Testis (tissue), 3 donors: Measurements from ENCODE around the gene GPR158. TPM values are rescaled to one million over a fixed set of nuclear protein-coding genes. Genes with fewer than 3 reads are reported as not detected.

Source experiments
- DNase-seq: peaks from one replicate; pipeline ENCODE4 v3.0.0-alpha.2; 2019
- H3K27ac ChIP-seq, 2 donors: fragments of 200-600 bp; sonication (generic); one replicate each; pipeline ENCODE4 v1.5.1; 2019
- H3K27me3 ChIP-seq: fragments of 200-600 bp; sonication (generic); one replicate; pipeline ENCODE4 v1.5.1; 2019
- H3K36me3 ChIP-seq: fragments of 200-600 bp; sonication (generic); one replicate; pipeline ENCODE4 v1.5.1; 2017; ENCODE audit warnings: low read depth; ENCODE audit errors: missing control alignments
- H3K4me1 ChIP-seq: fragments of 200-600 bp; sonication (generic); one replicate; pipeline ENCODE4 v1.5.1; 2019
- H3K4me3 ChIP-seq, 2 donors: fragments of 200-600 bp; sonication (generic); one replicate each; pipeline ENCODE4 v1.5.1; 2017 to 2019
- H3K9me3 ChIP-seq: fragments of 200-600 bp; sonication (generic); one replicate; pipeline ENCODE4 v1.5.1; 2017
- POLR2A ChIP-seq: fragments of 450-650 bp; IDR thresholded peaks from one replicate; pipeline ENCODE4 v1.6.1; 2017; ENCODE audit warnings: antibody characterized with exemption, mild to moderate bottlenecking, moderate library complexity
- WGBS, 2 donors: methylation state at CpG; one replicate each; pipeline ENCODE4 v1.1.5; 2018; 5-methylcytosine and 5-hydroxymethylcytosine counted together
- intact Hi-C: fragments of 100-400 bp; cut with DNase I; formaldehyde crosslinking; loops from one replicate; pipeline ENCODE4 v1.15.1; 2023; ENCODE audit warnings: low total_unique reads
- polyA plus RNA-seq: library from polyadenylated mRNA; stranded (reverse); fragments of 350-450 nt; fragmentation: Illumina TruSeq; extraction: RNeasy Lipid Tissue Mini Kit (QIAGEN cat#74804); gene quantifications from one replicate; pipeline ENCODE4 v1.2.3, GENCODE V29; 2014; ENCODE audit warnings: low read depth, low replicate concordance; ENCODE audit not compliant: insufficient read depth
- total RNA-seq, 2 donors: library from RNA; depleted of rRNA; stranded (reverse); fragments of >200 nt; gene quantifications; one replicate each; pipeline ENCODE4 v1.2.3, GENCODE V29; 2016
- TF ChIP-seq, protein P1 (sequence below), 3 experiments: fragments of 450-650 bp in 2 of 3; fragments of 200-600 bp in 1 of 3; sonication (generic) in 1 of 3; IDR thresholded peaks; one replicate each; pipeline ENCODE4 v1.5.1; 2016 to 2019; ENCODE audit warnings: antibody characterized with exemption in 3 of 3, mild to moderate bottlenecking in 2 of 3, moderate library complexity in 1 of 3

GPR158 gene
- total and polyA plus RNA-seq, 3 donors from 2014 or later = 1.9 to 2.5 (median 2.0) TPM

DNA sequence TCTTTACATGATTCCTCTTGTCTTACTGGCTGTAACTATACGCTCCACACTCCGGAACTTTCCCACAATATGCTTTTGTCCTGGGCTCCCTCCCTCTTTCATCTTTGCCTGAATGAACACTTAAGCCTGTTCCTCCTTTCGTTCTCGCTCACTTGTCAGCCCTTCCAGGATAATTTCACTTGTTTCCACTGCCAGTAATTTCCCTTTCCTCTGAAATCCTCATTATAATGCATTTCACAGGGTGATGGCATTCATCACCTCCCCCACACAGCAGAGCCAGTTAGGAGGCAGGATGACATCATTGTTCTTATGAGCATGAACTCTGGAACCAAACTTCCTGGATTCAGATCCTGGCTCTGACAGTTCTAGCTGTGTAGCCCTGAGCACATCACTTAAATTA is 372.6 kb downstream of the GPR158 start:
- 64 to 71% methylated on average over 4 of the region's 4 CpGs for WGBS, 2 donors
- H3K9me3 ChIP-seq = no peaks in the 10 kb centered on the region
- no peak for DNase-seq
- H3K36me3 ChIP-seq = no peaks in the 10 kb centered on the region
- intact Hi-C loops = no loop called here
- no peaks in the 10 kb centered on the region for H3K4me1 ChIP-seq
- TF ChIP-seq POLR2A = no peak
- TF ChIP-seq, protein P1, sequence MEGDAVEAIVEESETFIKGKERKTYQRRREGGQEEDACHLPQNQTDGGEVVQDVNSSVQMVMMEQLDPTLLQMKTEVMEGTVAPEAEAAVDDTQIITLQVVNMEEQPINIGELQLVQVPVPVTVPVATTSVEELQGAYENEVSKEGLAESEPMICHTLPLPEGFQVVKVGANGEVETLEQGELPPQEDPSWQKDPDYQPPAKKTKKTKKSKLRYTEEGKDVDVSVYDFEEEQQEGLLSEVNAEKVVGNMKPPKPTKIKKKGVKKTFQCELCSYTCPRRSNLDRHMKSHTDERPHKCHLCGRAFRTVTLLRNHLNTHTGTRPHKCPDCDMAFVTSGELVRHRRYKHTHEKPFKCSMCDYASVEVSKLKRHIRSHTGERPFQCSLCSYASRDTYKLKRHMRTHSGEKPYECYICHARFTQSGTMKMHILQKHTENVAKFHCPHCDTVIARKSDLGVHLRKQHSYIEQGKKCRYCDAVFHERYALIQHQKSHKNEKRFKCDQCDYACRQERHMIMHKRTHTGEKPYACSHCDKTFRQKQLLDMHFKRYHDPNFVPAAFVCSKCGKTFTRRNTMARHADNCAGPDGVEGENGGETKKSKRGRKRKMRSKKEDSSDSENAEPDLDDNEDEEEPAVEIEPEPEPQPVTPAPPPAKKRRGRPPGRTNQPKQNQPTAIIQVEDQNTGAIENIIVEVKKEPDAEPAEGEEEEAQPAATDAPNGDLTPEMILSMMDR (IDR thresholded peaks at IDR 0.05) = no peak
- no peaks in the 10 kb centered on the region for H3K27me3 ChIP-seq
- no peak overlapping the region for H3K27ac ChIP-seq
- H3K4me3 ChIP-seq = no peak overlapping the region

DNA sequence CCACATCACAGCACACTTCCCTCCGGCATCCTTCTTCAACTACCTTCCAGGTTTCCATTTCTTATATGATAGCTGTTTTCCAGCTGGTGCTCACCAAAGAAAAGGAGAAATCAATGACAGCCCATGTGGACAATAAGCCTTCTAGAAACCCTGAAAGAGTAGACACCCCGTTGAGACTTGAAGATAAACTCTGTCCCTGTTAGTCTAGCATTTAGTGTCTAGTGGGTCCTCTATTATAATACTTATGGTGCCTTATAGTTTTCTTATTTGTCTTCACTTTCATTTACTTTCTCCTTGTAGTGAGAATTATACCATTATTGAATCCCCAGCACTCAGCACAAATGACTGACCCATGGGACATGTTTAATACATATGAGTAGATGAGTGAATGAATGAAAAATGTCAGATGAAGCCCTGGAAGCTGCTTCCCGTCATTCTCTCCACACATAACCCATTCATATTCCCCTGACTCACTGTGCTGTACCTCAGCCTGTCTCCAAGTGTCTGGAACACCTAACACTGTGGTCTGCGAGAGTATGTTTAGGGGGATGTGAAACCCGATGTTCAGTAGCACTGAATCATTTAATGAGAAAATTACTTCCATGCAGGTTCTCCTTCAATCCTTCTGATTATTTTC is 377.6 kb downstream of the GPR158 start:
- intact Hi-C loops = no loop called here
- H3K4me3 ChIP-seq = no peak overlapping the region

DNA sequence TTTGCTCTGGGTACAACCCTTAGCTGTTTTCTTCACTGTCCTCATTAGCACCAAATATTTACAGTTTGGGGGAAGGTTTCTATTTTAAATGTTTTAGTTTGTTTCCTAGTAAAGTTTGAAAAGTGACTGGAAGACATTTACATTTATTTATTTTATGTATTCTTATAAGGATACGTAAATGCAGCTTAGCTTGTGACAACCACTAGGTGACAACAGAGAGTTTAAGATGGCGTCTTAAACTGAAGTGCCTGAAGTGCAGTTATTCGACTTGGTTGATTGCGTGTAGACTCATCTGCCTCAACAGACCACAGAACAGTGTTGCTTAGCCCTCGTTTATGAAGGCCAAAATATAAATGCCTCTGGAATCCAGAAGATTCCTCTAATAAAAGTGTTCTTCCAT is 381.1 kb downstream of the GPR158 start:
- 89 to 91% methylated on average over 5 of the region's 5 CpGs for WGBS, 2 donors
- H3K9me3 ChIP-seq = no peaks in the 10 kb centered on the region
- H3K27me3 ChIP-seq = no peaks in the 10 kb centered on the region
- H3K36me3 ChIP-seq = no peaks in the 10 kb centered on the region
- DNase-seq = no peak
- no peak overlapping the region for H3K4me3 ChIP-seq
- H3K27ac ChIP-seq = no peak overlapping the region
- TF ChIP-seq POLR2A = no peak
- TF ChIP-seq, protein P1 (IDR thresholded peaks at IDR 0.05) = no peak
- no peaks in the 10 kb centered on the region for H3K4me1 ChIP-seq
- intact Hi-C loops = no loop called here

More for the DNA sequence above, 377.6 kb downstream of the GPR158 start:
- Histone ChIP-seq H3K27me3 (no peaks in the 10 kb centered on the region), H3K9me3 (no peaks in the 10 kb centered on the region), H3K27ac (no peak overlapping the region), H3K4me1 (no peaks in the 10 kb centered on the region), H3K36me3 (no peaks in the 10 kb centered on the region)
- no peak for DNase-seq
- no peak for TF ChIP-seq POLR2A
- TF ChIP-seq, protein P1 (IDR thresholded peaks at IDR 0.05) = no peak
- WGBS, 2 donors = 91 to 94% methylated on average over 5 of the region's 5 CpGs

DNA sequence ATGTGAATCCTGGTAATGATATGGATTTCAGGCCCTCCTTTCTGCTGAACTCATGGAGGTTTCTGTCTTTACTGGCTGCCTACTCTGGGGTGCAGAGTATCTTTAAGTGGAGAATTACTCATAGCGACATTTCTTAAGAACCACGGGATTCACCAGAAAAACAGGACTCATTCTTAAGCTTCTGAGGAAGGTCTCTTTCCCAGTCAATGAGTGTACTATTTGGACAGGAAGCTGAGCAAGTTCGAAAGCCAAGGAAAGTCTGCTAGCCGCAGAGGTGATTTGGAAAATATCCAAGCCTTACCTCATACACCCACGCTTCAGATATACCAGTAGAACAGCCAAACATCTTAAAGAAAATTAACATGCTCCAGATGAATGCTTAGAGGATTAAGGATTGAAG is 381.7 kb downstream of the GPR158 start:
- no peaks in the 10 kb centered on the region for H3K9me3 ChIP-seq
- no peak for DNase-seq
- no peaks in the 10 kb centered on the region for H3K36me3 ChIP-seq
- TF ChIP-seq POLR2A = no peak
- TF ChIP-seq, protein P1 (IDR thresholded peaks at IDR 0.05) = no peak
- no peaks in the 10 kb centered on the region for H3K4me1 ChIP-seq
- no peak overlapping the region for H3K27ac ChIP-seq
- 45 to 62% methylated on average over 5 of the region's 5 CpGs for WGBS, 2 donors
- H3K27me3 ChIP-seq = no peaks in the 10 kb centered on the region
- intact Hi-C loops = no loop called here
- H3K4me3 ChIP-seq = no peak overlapping the region

DNA sequence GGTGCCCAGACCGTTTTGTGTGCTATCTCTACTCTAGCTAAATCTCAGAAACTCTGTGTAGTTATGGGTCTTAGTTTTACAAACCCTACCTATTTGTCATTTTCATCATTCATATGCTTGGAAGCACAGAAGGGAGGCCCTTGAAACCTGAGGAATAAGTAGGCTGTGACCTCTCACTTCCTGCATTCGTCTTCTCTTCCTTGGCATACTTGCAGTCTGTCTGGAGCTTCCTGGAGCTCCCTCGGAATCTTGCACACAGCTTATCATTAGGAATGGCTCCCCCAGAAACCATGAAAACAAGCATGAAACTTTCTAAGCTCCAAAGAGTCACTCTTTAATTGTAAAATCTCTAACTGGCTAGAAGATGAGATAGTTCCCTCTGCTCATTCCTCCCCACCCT is 382.3 kb downstream of the GPR158 start:
- DNase-seq = no peak
- no peaks in the 10 kb centered on the region for H3K4me1 ChIP-seq
- no peaks in the 10 kb centered on the region for H3K36me3 ChIP-seq
- intact Hi-C loops = no loop called here
- no peak overlapping the region for H3K27ac ChIP-seq
- H3K4me3 ChIP-seq = no peak overlapping the region
- 51 to 55% methylated on average over 3 of the region's 3 CpGs for WGBS, 2 donors
- TF ChIP-seq POLR2A = no peak
- TF ChIP-seq, protein P1 (IDR thresholded peaks at IDR 0.05) = no peak
- no peaks in the 10 kb centered on the region for H3K27me3 ChIP-seq
- H3K9me3 ChIP-seq = no peaks in the 10 kb centered on the region
